ENCODE results near the gene NINL.
"Not testable (repeated sequence)": the region's sequence is repeated elsewhere in the genome, so short reads cannot be mapped to it uniquely, and the experiment has no call there.

- TF ChIP-seq POLR2AphosphoS5, CTCF, EP300 (IDR thresholded peaks at IDR 0.05): not testable (repeated sequence)
These were observed 17.0 kb upstream of the NINL start for GRCh38 chr20:25602191-25602913.
